Measurements from ENCODE around the gene SLC22A1. TPM values are rescaled to one million over a fixed set of nuclear protein-coding genes. Genes with fewer than 3 reads are reported as not detected.

Gene SLC22A1
- total RNA-seq (2014; rRNA removed; shearing (Covaris generic)): 0.10 TPM in 1 of 2 replicates, not detected in the other
- polyA plus RNA-seq (2016; fragmentation: Nextera tagmentation; extraction: Ambion mirVana): 0.59 and 0.65 TPM in 2 replicates
- long read RNA-seq: 0 reads

DNA sequence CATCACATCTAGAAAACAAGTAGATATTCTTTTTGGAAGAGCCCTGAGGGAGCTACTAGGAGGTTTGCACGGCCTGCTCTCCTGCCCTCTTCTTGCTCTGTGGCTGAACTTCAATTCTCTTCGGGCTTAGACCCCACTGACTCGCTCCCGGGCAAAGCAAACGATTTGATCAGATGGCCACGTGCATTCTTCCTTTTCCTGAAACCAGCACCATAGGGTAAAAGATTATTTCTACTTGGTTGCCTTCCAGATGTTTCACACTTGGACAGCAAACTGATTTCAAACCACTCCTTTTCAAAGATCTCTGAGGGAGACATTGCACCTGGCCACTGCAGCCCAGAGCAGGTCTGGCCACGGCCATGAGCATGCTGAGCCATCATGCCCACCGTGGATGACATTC is at the start of gene SLC22A1:
Gene SLC22A1, plus strand, starts transcription at position 258 of the 400 bp plus-strand sequence. Its CDS starts 121 bp downstream, at position 379.
- H3K27me3 Mint-ChIP-seq (ENCODE audit: insufficient read depth, low read depth, poor library complexity): peaks cover 5% of the 10 kb centered on the region
- Histone ChIP-seq H3K79me2 (replicated peaks; ENCODE audit: insufficient read depth) (no peaks in the 10 kb centered on the region), H3K4me2 (no peak within 1 kb of the TSS), H3F3A (replicated peaks; ENCODE audit: low read depth) (no peaks in the 10 kb centered on the region), H3K9me2 (ENCODE audit: insufficient read depth) (no peaks in the 10 kb centered on the region), H3K27ac (ENCODE audit: low read depth) (no peak within 1 kb of the TSS), H2AFZ (no peak within 1 kb of the TSS), H3K36me3 (ENCODE audit: insufficient read depth) (no peaks in the 10 kb centered on the region), H4K20me1 (replicated peaks; ENCODE audit: insufficient read depth) (no peaks in the 10 kb centered on the region), H3K27me3 (ENCODE audit: insufficient read depth) (no peaks in the 10 kb centered on the region), H3K4me1 (ENCODE audit: insufficient read depth) (no peaks in the 10 kb centered on the region), H3K4me3 (no peak within 1 kb of the TSS)
- peaks cover 26% of the 10 kb centered on the region for H3K9me3 Mint-ChIP-seq
- TF ChIP-seq EZH2 (IDR thresholded peaks at IDR 0.05; ENCODE audit: low read depth, unreplicated experiment): no peak
- TF ChIP-seq CREB1 (CRISPR knock-in tag; IDR thresholded peaks at IDR 0.05; ENCODE audit: low read depth): no peak
- TF ChIP-seq, protein P1, sequence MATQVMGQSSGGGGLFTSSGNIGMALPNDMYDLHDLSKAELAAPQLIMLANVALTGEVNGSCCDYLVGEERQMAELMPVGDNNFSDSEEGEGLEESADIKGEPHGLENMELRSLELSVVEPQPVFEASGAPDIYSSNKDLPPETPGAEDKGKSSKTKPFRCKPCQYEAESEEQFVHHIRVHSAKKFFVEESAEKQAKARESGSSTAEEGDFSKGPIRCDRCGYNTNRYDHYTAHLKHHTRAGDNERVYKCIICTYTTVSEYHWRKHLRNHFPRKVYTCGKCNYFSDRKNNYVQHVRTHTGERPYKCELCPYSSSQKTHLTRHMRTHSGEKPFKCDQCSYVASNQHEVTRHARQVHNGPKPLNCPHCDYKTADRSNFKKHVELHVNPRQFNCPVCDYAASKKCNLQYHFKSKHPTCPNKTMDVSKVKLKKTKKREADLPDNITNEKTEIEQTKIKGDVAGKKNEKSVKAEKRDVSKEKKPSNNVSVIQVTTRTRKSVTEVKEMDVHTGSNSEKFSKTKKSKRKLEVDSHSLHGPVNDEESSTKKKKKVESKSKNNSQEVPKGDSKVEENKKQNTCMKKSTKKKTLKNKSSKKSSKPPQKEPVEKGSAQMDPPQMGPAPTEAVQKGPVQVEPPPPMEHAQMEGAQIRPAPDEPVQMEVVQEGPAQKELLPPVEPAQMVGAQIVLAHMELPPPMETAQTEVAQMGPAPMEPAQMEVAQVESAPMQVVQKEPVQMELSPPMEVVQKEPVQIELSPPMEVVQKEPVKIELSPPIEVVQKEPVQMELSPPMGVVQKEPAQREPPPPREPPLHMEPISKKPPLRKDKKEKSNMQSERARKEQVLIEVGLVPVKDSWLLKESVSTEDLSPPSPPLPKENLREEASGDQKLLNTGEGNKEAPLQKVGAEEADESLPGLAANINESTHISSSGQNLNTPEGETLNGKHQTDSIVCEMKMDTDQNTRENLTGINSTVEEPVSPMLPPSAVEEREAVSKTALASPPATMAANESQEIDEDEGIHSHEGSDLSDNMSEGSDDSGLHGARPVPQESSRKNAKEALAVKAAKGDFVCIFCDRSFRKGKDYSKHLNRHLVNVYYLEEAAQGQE (IDR thresholded peaks at IDR 0.05; ENCODE audit: unreplicated experiment): no peak
- TF ChIP-seq POLR2AphosphoS5 (IDR thresholded peaks at IDR 0.05; ENCODE audit: low read depth): no peak
- no peak for TF ChIP-seq JUNB (IDR thresholded peaks at IDR 0.05; ENCODE audit: unreplicated experiment)
- TF ChIP-seq, protein P2, sequence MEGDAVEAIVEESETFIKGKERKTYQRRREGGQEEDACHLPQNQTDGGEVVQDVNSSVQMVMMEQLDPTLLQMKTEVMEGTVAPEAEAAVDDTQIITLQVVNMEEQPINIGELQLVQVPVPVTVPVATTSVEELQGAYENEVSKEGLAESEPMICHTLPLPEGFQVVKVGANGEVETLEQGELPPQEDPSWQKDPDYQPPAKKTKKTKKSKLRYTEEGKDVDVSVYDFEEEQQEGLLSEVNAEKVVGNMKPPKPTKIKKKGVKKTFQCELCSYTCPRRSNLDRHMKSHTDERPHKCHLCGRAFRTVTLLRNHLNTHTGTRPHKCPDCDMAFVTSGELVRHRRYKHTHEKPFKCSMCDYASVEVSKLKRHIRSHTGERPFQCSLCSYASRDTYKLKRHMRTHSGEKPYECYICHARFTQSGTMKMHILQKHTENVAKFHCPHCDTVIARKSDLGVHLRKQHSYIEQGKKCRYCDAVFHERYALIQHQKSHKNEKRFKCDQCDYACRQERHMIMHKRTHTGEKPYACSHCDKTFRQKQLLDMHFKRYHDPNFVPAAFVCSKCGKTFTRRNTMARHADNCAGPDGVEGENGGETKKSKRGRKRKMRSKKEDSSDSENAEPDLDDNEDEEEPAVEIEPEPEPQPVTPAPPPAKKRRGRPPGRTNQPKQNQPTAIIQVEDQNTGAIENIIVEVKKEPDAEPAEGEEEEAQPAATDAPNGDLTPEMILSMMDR (conservative IDR thresholded peaks at IDR 0.05; ENCODE audit: low read depth in 2 of 2): no peak
- no peak for TF ChIP-seq STAT1 (IDR thresholded peaks at IDR 0.05; ENCODE audit: unreplicated experiment)
- TF ChIP-seq, protein P3, sequence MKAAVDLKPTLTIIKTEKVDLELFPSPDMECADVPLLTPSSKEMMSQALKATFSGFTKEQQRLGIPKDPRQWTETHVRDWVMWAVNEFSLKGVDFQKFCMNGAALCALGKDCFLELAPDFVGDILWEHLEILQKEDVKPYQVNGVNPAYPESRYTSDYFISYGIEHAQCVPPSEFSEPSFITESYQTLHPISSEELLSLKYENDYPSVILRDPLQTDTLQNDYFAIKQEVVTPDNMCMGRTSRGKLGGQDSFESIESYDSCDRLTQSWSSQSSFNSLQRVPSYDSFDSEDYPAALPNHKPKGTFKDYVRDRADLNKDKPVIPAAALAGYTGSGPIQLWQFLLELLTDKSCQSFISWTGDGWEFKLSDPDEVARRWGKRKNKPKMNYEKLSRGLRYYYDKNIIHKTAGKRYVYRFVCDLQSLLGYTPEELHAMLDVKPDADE (IDR thresholded peaks at IDR 0.05): no peak
- TF ChIP-seq NANOG (IDR thresholded peaks at IDR 0.05; ENCODE audit: borderline replicate concordance): no peak
- TF ChIP-seq, protein P4, sequence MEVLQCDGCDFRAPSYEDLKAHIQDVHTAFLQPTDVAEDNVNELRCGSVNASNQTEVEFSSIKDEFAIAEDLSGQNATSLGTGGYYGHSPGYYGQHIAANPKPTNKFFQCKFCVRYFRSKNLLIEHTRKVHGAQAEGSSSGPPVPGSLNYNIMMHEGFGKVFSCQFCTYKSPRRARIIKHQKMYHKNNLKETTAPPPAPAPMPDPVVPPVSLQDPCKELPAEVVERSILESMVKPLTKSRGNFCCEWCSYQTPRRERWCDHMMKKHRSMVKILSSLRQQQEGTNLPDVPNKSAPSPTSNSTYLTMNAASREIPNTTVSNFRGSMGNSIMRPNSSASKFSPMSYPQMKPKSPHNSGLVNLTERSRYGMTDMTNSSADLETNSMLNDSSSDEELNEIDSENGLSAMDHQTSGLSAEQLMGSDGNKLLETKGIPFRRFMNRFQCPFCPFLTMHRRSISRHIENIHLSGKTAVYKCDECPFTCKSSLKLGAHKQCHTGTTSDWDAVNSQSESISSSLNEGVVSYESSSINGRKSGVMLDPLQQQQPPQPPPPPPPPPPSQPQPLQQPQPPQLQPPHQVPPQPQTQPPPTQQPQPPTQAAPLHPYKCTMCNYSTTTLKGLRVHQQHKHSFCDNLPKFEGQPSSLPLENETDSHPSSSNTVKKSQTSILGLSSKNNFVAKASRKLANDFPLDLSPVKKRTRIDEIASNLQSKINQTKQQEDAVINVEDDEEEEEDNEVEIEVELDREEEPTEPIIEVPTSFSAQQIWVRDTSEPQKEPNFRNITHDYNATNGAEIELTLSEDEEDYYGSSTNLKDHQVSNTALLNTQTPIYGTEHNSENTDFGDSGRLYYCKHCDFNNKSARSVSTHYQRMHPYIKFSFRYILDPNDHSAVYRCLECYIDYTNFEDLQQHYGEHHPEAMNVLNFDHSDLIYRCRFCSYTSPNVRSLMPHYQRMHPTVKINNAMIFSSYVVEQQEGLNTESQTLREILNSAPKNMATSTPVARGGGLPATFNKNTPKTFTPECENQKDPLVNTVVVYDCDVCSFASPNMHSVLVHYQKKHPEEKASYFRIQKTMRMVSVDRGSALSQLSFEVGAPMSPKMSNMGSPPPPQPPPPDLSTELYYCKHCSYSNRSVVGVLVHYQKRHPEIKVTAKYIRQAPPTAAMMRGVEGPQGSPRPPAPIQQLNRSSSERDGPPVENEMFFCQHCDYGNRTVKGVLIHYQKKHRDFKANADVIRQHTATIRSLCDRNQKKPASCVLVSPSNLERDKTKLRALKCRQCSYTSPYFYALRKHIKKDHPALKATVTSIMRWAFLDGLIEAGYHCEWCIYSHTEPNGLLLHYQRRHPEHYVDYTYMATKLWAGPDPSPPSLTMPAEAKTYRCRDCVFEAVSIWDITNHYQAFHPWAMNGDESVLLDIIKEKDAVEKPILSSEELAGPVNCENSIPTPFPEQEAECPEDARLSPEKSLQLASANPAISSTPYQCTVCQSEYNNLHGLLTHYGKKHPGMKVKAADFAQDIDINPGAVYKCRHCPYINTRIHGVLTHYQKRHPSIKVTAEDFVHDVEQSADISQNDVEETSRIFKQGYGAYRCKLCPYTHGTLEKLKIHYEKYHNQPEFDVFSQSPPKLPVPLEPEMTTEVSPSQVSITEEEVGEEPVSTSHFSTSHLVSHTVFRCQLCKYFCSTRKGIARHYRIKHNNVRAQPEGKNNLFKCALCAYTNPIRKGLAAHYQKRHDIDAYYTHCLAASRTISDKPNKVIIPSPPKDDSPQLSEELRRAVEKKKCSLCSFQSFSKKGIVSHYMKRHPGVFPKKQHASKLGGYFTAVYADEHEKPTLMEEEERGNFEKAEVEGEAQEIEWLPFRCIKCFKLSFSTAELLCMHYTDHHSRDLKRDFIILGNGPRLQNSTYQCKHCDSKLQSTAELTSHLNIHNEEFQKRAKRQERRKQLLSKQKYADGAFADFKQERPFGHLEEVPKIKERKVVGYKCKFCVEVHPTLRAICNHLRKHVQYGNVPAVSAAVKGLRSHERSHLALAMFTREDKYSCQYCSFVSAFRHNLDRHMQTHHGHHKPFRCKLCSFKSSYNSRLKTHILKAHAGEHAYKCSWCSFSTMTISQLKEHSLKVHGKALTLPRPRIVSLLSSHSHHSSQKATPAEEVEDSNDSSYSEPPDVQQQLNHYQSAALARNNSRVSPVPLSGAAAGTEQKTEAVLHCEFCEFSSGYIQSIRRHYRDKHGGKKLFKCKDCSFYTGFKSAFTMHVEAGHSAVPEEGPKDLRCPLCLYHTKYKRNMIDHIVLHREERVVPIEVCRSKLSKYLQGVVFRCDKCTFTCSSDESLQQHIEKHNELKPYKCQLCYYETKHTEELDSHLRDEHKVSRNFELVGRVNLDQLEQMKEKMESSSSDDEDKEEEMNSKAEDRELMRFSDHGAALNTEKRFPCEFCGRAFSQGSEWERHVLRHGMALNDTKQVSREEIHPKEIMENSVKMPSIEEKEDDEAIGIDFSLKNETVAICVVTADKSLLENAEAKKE (CRISPR knock-in tag; IDR thresholded peaks at IDR 0.05): no peak
- TF ChIP-seq EZH2phosphoT487 (IDR thresholded peaks at IDR 0.05; ENCODE audit: unreplicated experiment): no peak
- TF ChIP-seq ZNF114 (CRISPR knock-in tag; IDR thresholded peaks at IDR 0.05): no peak
- TF ChIP-seq ZNF331 (CRISPR knock-in tag; IDR thresholded peaks at IDR 0.05; ENCODE audit: low read depth): no peak
- H3K4me3 Mint-ChIP-seq: no peak within 1 kb of the TSS
- ATAC-seq (no peak), DNase-seq (ENCODE audit: low spot score) (no peak)
- peaks cover 21% of the 10 kb centered on the region for H3K36me3 Mint-ChIP-seq (ENCODE audit: low read depth)
- H3K4me1 Mint-ChIP-seq: no peaks in the 10 kb centered on the region
- H3K27ac Mint-ChIP-seq: no peak within 1 kb of the TSS

Data from GM23338 (cell line).